ENCODE results near the gene AMMECR1.
"Not testable (repeated sequence)": the region's sequence is repeated elsewhere in the genome, so short reads cannot be mapped to it uniquely, and the experiment has no call there.

AMMECR1 gene

GRCh38 chrX:110251961-110252360 is 65.9 kb downstream of the AMMECR1 start:
- no peak for DNase-seq

DNA sequence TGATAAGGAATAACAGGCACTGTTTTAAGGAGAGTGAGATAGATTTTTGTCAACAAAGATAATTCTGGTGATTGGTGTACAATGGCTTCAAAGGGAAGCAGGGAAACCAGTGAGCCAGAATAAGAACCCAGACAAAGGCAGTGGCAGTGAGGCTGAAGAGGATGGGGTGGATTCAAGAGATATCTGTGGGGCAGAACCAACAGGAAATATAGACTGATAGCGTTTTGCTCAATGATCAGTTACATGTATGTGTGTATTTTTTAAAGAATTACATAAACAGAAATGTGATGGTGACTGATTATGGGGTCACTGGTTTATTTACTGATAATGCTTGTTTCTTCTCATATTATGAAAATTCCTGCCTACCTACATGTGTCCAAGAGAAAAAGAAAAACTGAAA is 66.4 kb downstream of the AMMECR1 start:
- no peak for DNase-seq

DNA sequence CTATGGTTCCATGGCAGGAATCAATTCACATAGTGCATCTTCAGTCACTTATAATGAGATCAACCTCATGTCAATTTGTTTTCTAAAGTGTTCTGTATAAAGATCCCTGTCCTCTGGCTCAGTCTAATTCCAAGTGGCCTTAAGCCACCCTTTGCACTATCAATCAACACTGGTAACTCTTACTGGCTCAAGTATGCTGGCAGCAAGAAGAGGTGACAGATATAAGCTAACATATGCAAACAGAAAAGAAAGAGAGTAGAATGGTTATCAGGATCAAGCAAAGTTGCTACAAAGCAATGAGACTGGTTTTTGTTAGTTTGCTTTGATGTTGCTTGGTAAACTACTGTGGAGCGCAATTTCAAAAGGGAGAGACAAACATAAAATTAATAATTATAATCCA is 67.0 kb downstream of the AMMECR1 start:
- DNase-seq, result no peak

DNA sequence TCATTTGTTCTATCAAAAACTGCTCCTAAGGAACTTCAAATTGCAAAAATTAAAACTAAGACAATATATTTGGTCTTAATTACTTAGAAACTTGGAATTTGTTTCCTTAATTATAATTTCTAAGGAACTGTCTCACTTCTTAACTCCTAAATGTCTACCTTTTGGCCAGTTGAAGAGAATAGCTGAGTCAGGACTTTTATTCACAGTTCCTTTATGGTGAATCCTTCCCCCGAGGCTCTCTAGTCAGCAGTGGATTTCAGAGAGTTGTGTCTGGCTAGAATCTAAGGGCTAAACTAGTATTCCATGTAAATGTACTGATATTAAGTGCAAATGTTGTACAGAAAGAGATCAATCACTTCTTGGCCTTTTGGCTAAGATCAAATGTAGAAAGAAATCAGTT is 69.3 kb downstream of the AMMECR1 start:
- no peak for DNase-seq

- peak; percentile 23 for DNase-seq
Measured at GRCh38 chrX:110245011-110245410, 72.9 kb downstream of the AMMECR1 start.

GRCh38 chrX:110242371-110242770 is 75.5 kb downstream of the AMMECR1 start:
- no peak for DNase-seq

- DNase-seq, result peak; percentile 31
Measured at GRCh38 chrX:110241816-110242215, 76.1 kb downstream of the AMMECR1 start.

DNA sequence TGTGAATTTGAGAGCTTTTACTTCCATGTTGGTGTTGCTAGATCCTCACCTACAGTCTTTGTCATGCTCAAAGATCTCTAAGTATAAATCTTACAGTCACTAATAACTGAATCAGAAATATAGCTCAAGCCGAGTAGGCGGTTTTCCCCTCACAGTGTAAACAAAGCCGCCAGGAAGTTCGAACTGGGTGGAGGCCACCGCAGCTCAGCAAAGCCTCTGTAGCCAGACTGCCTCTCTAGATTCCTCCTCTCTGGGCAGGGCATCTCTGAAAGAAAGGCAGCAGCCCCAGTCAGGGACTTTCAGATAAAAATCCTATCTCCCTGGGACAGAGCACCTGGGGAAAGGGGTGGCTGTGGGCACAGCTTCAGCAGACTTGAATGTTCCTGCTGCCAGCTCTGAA is 79.6 kb downstream of the AMMECR1 start:
- not testable (repeated sequence) for DNase-seq

- not testable (repeated sequence) for DNase-seq
Measured at GRCh38 chrX:110231485-110231884, 86.4 kb downstream of the AMMECR1 start.

- not testable (repeated sequence) for DNase-seq
Measured at GRCh38 chrX:110229497-110230111, 88.3 kb downstream of the AMMECR1 start.

DNA sequence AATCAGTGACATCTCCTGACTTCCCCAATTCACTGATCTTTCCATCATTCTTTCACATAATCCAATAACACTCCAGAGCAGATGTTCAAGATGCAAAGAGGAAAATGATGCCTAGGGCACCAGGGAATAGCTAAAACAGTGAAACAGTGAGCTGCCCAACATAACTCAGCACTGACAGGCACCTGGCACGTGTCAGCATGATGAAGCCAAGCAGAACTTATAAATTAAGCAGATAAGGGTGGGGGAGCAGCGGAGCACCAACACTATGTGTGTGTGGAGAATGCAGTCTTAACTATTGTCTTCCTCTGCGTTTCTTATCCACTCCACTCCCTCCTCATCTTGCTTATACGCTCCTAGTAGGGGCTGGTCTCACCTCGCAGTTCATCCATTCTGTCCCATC is 89.4 kb downstream of the AMMECR1 start:
- DNase-seq, result no peak

GRCh38 chrX:110226931-110227330 is 91.0 kb downstream of the AMMECR1 start:
- DNase-seq, result no peak

GRCh38 chrX:110224926-110225617 is 92.8 kb downstream of the AMMECR1 start:
- no peak for DNase-seq

GRCh38 chrX:110222497-110223257 is 95.2 kb downstream of the AMMECR1 start:
- no peak for DNase-seq

GRCh38 chrX:110219920-110220319 is 98.0 kb downstream of the AMMECR1 start:
- no peak for DNase-seq

- no peak for DNase-seq
Measured at GRCh38 chrX:110218591-110218990, 99.3 kb downstream of the AMMECR1 start.

DNA sequence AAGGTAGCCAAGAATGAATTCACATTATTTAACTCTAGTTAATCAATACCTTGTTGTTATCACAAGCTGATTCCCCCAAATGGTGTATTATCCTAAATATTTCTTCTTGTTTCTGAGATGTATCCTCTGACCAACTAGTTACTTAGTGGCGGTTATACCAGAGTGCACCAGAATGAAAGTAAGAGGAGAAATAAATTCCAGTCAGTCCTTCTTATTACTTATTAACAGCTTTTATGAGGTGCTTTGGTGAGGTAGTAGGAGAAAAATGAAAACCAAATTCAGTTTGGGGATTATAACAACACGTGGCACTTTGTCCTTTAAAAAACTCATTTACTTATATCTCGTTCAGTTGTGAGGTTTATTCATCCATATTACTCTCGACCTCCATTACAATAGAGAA is 101.9 kb downstream of the AMMECR1 start:
- DNase-seq, result no peak

GRCh38 chrX:110215411-110215810 is 102.5 kb downstream of the AMMECR1 start:
- no peak for DNase-seq

DNA sequence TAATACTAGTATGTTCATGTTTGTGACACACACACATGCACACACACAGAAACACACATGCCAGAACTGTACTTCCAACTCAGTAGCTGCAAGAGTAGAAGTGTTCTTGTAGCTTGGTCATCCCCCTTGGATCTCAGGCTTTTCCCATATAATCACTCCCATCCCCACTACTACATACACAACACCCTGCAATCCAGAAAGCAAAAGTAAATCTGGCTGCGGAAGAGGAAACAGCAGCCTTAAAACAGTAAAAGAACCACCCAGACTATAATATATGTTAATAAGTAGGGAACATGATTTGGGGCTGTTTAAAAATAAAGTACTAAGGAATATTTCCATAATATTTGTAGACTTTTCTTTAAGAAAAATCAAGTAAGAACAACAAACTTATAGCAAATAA is 103.2 kb downstream of the AMMECR1 start:
- no peak for DNase-seq

GRCh38 chrX:110213183-110213582 is 104.7 kb downstream of the AMMECR1 start:
- no peak for DNase-seq

- DNase-seq, result no peak
Measured at GRCh38 chrX:110212299-110212698, 105.6 kb downstream of the AMMECR1 start.

DNA sequence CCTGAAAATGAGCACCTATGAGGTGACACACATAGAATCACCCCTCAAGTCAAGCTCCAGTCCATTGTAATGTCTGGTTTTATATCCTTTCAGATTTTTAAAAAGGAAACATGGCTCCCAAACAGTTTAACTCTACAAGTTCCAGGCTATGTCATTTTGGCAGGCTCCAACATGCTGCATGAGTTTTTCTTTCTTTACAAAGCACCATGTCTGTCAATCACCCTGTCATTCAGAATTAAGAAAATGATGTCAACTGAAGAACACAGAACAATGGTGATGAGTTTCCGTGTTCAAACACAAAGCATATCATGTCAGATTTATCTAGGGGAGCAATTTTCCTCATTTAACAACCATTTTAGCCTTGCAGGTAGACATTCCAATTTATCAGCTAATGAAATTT is 106.5 kb downstream of the AMMECR1 start:
- no peak for DNase-seq

- no peak for DNase-seq
Measured at GRCh38 chrX:110210417-110211139, 107.3 kb downstream of the AMMECR1 start.
